ENCODE data around the gene FAM24A.
A peak's percentile ranks its signal among the peaks of the same experiment; 100 is the strongest.
"Not testable (repeated sequence)": the region's sequence is repeated elsewhere in the genome, so short reads cannot be mapped to it uniquely, and the experiment has no call there.

The FAM24A gene

GRCh38 chr10:122910310-122910709, at the start of gene FAM24A:
Gene FAM24A, plus strand, starts transcription at chr10:122910610. Its CDS starts 1,025 bp downstream, at chr10:122911635.
- no peak for DNase-seq (ENCODE audit: extremely low read depth in 1 of 2, low read depth in 1 of 2)

- DNase-seq (ENCODE audit: extremely low read depth in 1 of 2, low read depth in 1 of 2): no peak
Observed at GRCh38 chr10:122861711-122862161, 48.7 kb upstream of the FAM24A start.

- DNase-seq (ENCODE audit: extremely low read depth in 1 of 2, low read depth in 1 of 2): no peak
Observed at GRCh38 chr10:122863216-122864193, 46.9 kb upstream of the FAM24A start.

- DNase-seq (ENCODE audit: extremely low read depth in 1 of 2, low read depth in 1 of 2): no peak
Observed at GRCh38 chr10:122864194-122864592, 46.2 kb upstream of the FAM24A start.

- DNase-seq (ENCODE audit: extremely low read depth in 1 of 2, low read depth in 1 of 2): no peak
Observed at GRCh38 chr10:122864901-122865300, 45.5 kb upstream of the FAM24A start.

- DNase-seq (ENCODE audit: extremely low read depth in 1 of 2, low read depth in 1 of 2): not testable (repeated sequence)
Observed at GRCh38 chr10:122866757-122867482, 43.5 kb upstream of the FAM24A start.

- DNase-seq (ENCODE audit: extremely low read depth in 1 of 2, low read depth in 1 of 2): not testable (repeated sequence)
Observed at GRCh38 chr10:122868768-122869167, 41.6 kb upstream of the FAM24A start.

GRCh38 chr10:122871947-122872346, 38.5 kb upstream of the FAM24A start:
- DNase-seq (ENCODE audit: extremely low read depth in 1 of 2, low read depth in 1 of 2): not testable (repeated sequence)

- DNase-seq (ENCODE audit: extremely low read depth in 1 of 2, low read depth in 1 of 2): no peak
Observed at GRCh38 chr10:122875843-122876466, 34.5 kb upstream of the FAM24A start.

GRCh38 chr10:122876467-122876855, 33.9 kb upstream of the FAM24A start:
- DNase-seq (ENCODE audit: extremely low read depth in 1 of 2, low read depth in 1 of 2): no peak

GRCh38 chr10:122877264-122877663, 33.1 kb upstream of the FAM24A start:
- DNase-seq (ENCODE audit: extremely low read depth in 1 of 2, low read depth in 1 of 2): no peak

GRCh38 chr10:122878799-122879338, 31.5 kb upstream of the FAM24A start:
- DNase-seq (ENCODE audit: extremely low read depth in 1 of 2, low read depth in 1 of 2): no peak

GRCh38 chr10:122879339-122880273, 30.8 kb upstream of the FAM24A start, which contains the start of gene FAM24B:
Gene FAM24B, minus strand, starts transcription at chr10:122879581. Its CDS starts 29,066 bp downstream, at chr10:122850515.
- peak; percentile 87 to 93 for DNase-seq (ENCODE audit: extremely low read depth in 1 of 2, low read depth in 1 of 2)

- no peak for DNase-seq (ENCODE audit: extremely low read depth in 1 of 2, low read depth in 1 of 2)
Observed at GRCh38 chr10:122882766-122883165, 27.6 kb upstream of the FAM24A start.

- no peak for DNase-seq (ENCODE audit: extremely low read depth in 1 of 2, low read depth in 1 of 2)
Observed at GRCh38 chr10:122884166-122884565, 26.2 kb upstream of the FAM24A start.

GRCh38 chr10:122894261-122894944, 16.0 kb upstream of the FAM24A start:
- DNase-seq (ENCODE audit: extremely low read depth in 1 of 2, low read depth in 1 of 2): no peak

GRCh38 chr10:122903861-122904260, 6.5 kb upstream of the FAM24A start:
- DNase-seq (ENCODE audit: extremely low read depth in 1 of 2, low read depth in 1 of 2): not testable (repeated sequence)

GRCh38 chr10:122911889-122912484, 1.6 kb downstream of the FAM24A start:
- DNase-seq (ENCODE audit: extremely low read depth in 1 of 2, low read depth in 1 of 2): peak in 1 of 2 donors; percentile 14

- DNase-seq (ENCODE audit: extremely low read depth in 1 of 2, low read depth in 1 of 2): no peak
Observed at GRCh38 chr10:122915700-122916099, 5.3 kb downstream of the FAM24A start.
